ENCODE results near the gene C19orf38. TPM values are rescaled to one million over a fixed set of nuclear protein-coding genes. Genes with fewer than 3 reads are reported as not detected.

Gene C19orf38, protein sequence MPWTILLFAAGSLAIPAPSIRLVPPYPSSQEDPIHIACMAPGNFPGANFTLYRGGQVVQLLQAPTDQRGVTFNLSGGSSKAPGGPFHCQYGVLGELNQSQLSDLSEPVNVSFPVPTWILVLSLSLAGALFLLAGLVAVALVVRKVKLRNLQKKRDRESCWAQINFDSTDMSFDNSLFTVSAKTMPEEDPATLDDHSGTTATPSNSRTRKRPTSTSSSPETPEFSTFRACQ
- 1 to 10 TPM in 3 of 10 donors, under 1 TPM in 6, not detected in 1; 0.27 to 4.0 (median 0.61) TPM for total RNA-seq
- polyA plus RNA-seq: 1 to 10 TPM in 1 of 2 donors, under 1 TPM in 1; 0.66 to 1.3 TPM
- long read RNA-seq, donor 1: 0 reads
- long read RNA-seq, donor 2, partial matches to known transcripts: 0 of 1 reads
- long read RNA-seq, donor 2, other reads (novel, unspliced or antisense): 1 of 1 reads
- long read RNA-seq, donor 3: 0 reads

GRCh38 chr19:10848230-10848856, at the start of gene C19orf38:
Gene C19orf38, plus strand, starts transcription at chr19:10848415. Its CDS starts 94 bp downstream, at chr19:10848509.
- no peaks in the 10 kb centered on the region for H3K36me3 ChIP-seq
- intact Hi-C loops (cut with DNase I): loop anchor here in 1 of 10 donors (2.0 kb wide), 1 partner anchor 72 kb away; no protein-coding TSS in a partner anchor
- H3K9me3 ChIP-seq: peaks cover 0 to 24% (median 7%) of the 10 kb centered on the region in 11 donors
- 50 to 55% methylated on average over 14 of the region's 14 CpGs for WGBS, 2 donors
- peak within 1 kb of the TSS in 2 of 10 donors; percentile 29 to 78 for H3K27ac ChIP-seq
- DNase-seq (no peak), ATAC-seq (peak in 3 of 8 donors; percentile 37 to 55 (median 49))
- H3K27me3 ChIP-seq: peaks cover 0 to 7% (median 3%) of the 10 kb centered on the region in 7 donors
- TF ChIP-seq CTCF (IDR thresholded peaks at IDR 0.05): no peak
- peaks cover 0 to 3% (median 0%) of the 10 kb centered on the region in 9 donors for H3K4me1 ChIP-seq
- peak within 1 kb of the TSS in 2 of 10 donors; percentile 1 to 40 for H3K4me3 ChIP-seq

- intact Hi-C loops (cut with DNase I): no loop called here
- WGBS, 2 donors: 32 to 34% methylated on average over 9 of the region's 9 CpGs
- peaks cover 0 to 36% (median 13%) of the 10 kb centered on the region in 9 donors for H3K4me1 ChIP-seq
- peaks cover 4 to 100% (median 62%) of the 10 kb centered on the region in 9 donors for H3K36me3 ChIP-seq
- DNase-seq (peak; percentile 46 to 61), ATAC-seq (peak; percentile 50 to 88 (median 83))
- no peak overlapping the region for H3K4me3 ChIP-seq
- TF ChIP-seq CTCF (IDR thresholded peaks at IDR 0.05): no peak
- no peaks in the 10 kb centered on the region for H3K27me3 ChIP-seq
- no peaks in the 10 kb centered on the region for H3K9me3 ChIP-seq
- H3K27ac ChIP-seq: peak overlapping the region in 8 of 10 donors; percentile 4 to 77 (median 42)
These were observed 47.7 kb upstream of the C19orf38 start for GRCh38 chr19:10800488-10800887.

DNA sequence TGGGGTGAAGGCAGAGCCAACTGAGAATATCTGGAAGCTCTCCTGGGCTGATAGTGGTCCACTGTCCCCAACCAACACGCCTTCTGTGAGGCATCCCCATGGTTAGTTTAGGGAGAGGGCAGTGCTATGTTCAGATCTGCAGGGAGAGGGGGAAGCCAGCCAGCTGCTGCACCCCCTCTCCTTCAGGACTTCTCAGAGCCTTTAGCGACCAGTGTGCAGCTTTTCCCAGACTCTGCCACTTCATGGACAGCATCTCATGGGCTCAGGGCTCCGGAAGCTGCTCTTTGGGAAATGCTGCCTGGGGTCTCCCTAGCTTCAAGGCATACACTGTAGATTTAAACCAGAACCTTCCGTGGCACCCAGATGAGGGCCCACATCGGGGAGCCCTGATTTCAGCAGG, 45.7 kb upstream of the C19orf38 start:
- H3K4me1 ChIP-seq: peaks cover 0 to 37% (median 13%) of the 10 kb centered on the region in 9 donors
- H3K27me3 ChIP-seq: no peaks in the 10 kb centered on the region
- intact Hi-C loops (cut with DNase I): no loop called here
- 92 to 95% methylated on average over 5 of the region's 5 CpGs for WGBS, 2 donors
- no peak for DNase-seq
- no peak for TF ChIP-seq CTCF (IDR thresholded peaks at IDR 0.05)
- no peak for ATAC-seq
- H3K27ac ChIP-seq: no peak overlapping the region
- H3K9me3 ChIP-seq: no peaks in the 10 kb centered on the region
- no peak overlapping the region for H3K4me3 ChIP-seq
- H3K36me3 ChIP-seq: peaks cover 4 to 100% (median 63%) of the 10 kb centered on the region in 9 donors

GRCh38 chr19:10803252-10803651, 45.0 kb upstream of the C19orf38 start:
- no peak overlapping the region for H3K4me3 ChIP-seq
- ATAC-seq: no peak
- 97 to 100% methylated on average over 8 to 9 of the region's 9 CpGs for WGBS, 2 donors
- H3K27me3 ChIP-seq: no peaks in the 10 kb centered on the region
- H3K4me1 ChIP-seq: peaks cover 0 to 29% (median 13%) of the 10 kb centered on the region in 9 donors
- no peaks in the 10 kb centered on the region for H3K9me3 ChIP-seq
- intact Hi-C loops (cut with DNase I): no loop called here
- peaks cover 4 to 100% (median 60%) of the 10 kb centered on the region in 9 donors for H3K36me3 ChIP-seq
- TF ChIP-seq CTCF (IDR thresholded peaks at IDR 0.05): no peak
- H3K27ac ChIP-seq: no peak overlapping the region
- no peak for DNase-seq
